ENCODE data around the gene MND1.
A peak's percentile ranks its signal among the peaks of the same experiment; 100 is the strongest.

The MND1 gene

GRCh38 chr4:153318696-153319320, 25.7 kb upstream of the MND1 start:
- H3K4me3 ChIP-seq (ENCODE audit: low read depth, low read length), result no peak overlapping the region

DNA sequence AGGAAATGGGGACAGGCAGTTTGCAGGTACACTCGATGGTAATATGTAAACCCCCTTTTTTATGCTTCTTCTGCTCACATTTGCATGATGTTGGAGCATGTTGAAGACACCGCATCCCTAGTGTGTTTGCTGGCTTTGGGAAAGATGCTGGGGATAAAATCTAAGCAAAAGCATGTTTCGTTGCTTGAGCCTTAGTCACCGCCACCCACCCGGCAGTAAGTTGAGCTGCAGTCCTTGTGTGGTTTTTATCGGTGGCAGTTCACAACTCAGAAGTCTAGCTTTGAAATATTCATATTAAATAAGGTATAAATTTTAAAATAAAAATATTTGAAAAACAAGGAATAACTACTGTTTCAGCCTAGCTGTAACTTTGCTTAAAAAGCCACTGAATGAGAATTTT, 21.7 kb upstream of the MND1 start:
- no peak overlapping the region for H3K4me3 ChIP-seq (ENCODE audit: low read depth, low read length)
- TF ChIP-seq, protein P1, sequence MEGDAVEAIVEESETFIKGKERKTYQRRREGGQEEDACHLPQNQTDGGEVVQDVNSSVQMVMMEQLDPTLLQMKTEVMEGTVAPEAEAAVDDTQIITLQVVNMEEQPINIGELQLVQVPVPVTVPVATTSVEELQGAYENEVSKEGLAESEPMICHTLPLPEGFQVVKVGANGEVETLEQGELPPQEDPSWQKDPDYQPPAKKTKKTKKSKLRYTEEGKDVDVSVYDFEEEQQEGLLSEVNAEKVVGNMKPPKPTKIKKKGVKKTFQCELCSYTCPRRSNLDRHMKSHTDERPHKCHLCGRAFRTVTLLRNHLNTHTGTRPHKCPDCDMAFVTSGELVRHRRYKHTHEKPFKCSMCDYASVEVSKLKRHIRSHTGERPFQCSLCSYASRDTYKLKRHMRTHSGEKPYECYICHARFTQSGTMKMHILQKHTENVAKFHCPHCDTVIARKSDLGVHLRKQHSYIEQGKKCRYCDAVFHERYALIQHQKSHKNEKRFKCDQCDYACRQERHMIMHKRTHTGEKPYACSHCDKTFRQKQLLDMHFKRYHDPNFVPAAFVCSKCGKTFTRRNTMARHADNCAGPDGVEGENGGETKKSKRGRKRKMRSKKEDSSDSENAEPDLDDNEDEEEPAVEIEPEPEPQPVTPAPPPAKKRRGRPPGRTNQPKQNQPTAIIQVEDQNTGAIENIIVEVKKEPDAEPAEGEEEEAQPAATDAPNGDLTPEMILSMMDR (IDR thresholded peaks at IDR 0.05; ENCODE audit: borderline replicate concordance, insufficient read depth, low read depth, low read length), result no peak

More at GRCh38 chr4:153318696-153319320, 25.7 kb upstream of the MND1 start:
- TF ChIP-seq, protein P1 (IDR thresholded peaks at IDR 0.05; ENCODE audit: borderline replicate concordance, insufficient read depth, low read depth, low read length), result peak; percentile 63

- TF ChIP-seq, protein P1 (IDR thresholded peaks at IDR 0.05; ENCODE audit: borderline replicate concordance, insufficient read depth, low read depth, low read length), result no peak
- H3K4me3 ChIP-seq (ENCODE audit: low read depth, low read length), result no peak overlapping the region
Observed at GRCh38 chr4:153324046-153324445, 20.4 kb upstream of the MND1 start.

DNA sequence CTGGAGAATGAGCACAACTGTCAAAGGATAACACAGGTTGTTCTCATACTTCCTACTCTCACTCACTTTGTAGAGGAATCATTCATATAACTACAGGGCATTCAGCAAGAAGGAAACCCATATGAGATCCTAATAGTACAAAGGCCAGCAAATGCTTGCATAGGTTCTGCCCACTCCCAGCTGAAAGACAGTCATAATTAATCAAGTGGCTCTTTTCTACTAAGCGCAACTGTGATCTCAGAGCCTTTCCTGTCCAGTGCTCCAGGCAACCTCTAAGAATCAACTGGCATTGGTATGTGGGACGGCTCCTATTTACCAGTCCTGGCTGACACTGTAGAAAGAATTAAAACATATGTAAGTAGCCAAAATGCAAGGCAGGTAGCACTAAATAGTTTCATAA, 18.9 kb upstream of the MND1 start:
- TF ChIP-seq, protein P1 (IDR thresholded peaks at IDR 0.05; ENCODE audit: borderline replicate concordance, insufficient read depth, low read depth, low read length), result no peak
- no peak overlapping the region for H3K4me3 ChIP-seq (ENCODE audit: low read depth, low read length)

DNA sequence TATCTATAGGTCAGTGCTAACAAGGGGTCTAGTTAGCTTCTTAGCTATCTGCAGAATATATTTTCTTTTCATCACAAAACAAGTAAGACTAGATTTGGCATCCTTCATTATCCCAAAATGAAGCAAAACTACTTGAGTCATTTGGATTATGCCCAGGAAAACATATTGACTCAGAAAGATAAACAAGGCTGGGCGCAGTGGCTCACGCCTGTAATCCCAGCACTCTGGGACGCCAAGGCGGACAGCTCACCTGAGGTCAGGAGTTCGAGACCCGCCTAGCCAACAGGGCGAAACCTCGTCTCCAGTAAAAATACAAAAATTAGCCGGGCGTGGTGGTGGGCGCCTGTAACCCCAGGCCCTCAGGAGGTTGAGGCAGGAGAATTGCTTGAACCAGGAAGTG, 18.0 kb upstream of the MND1 start:
- H3K4me3 ChIP-seq (ENCODE audit: low read depth, low read length), result no peak overlapping the region
- TF ChIP-seq, protein P1 (IDR thresholded peaks at IDR 0.05; ENCODE audit: borderline replicate concordance, insufficient read depth, low read depth, low read length), result no peak

GRCh38 chr4:153327247-153327646, 17.2 kb upstream of the MND1 start:
- no peak overlapping the region for H3K4me3 ChIP-seq (ENCODE audit: low read depth, low read length)
- TF ChIP-seq, protein P1 (IDR thresholded peaks at IDR 0.05; ENCODE audit: borderline replicate concordance, insufficient read depth, low read depth, low read length), result no peak

GRCh38 chr4:153332936-153333335, 11.6 kb upstream of the MND1 start:
- TF ChIP-seq, protein P1 (IDR thresholded peaks at IDR 0.05; ENCODE audit: borderline replicate concordance, insufficient read depth, low read depth, low read length), result no peak
- H3K4me3 ChIP-seq (ENCODE audit: low read depth, low read length), result no peak overlapping the region

Measured in GM12875 (cell line).